Nephron (organoid): ENCODE data around the gene RXRA.
"Not testable (repeated sequence)": the region's sequence is repeated elsewhere in the genome, so short reads cannot be mapped to it uniquely, and the experiment has no call there.

Experiments used
- H3K27ac Mint-ChIP-seq, 3 experiments: 2 replicates each; pipeline ENCODE4 v1.8.0; 2020; ENCODE audit warnings: mixed read lengths in 3 of 3, mild to moderate bottlenecking in 2 of 3, moderate library complexity in 1 of 3
- H3K27me3 Mint-ChIP-seq: 2 replicates; pipeline ENCODE4 v1.8.0; 2021; ENCODE audit warnings: low read depth, mild to moderate bottlenecking, moderate library complexity, mixed read lengths
- H3K36me3 Mint-ChIP-seq: 2 replicates; pipeline ENCODE4 v1.8.0; 2020; ENCODE audit warnings: low read depth, mixed read lengths
- H3K4me1 Mint-ChIP-seq: 2 replicates; pipeline ENCODE4 v1.8.0; 2020; ENCODE audit warnings: mixed read lengths
- H3K4me3 Mint-ChIP-seq, 3 experiments: 2 replicates each; pipeline ENCODE4 v1.8.0; 2020; ENCODE audit warnings: mild to moderate bottlenecking in 3 of 3, mixed read lengths in 3 of 3, moderate library complexity in 2 of 3
- H3K9me3 Mint-ChIP-seq: 2 replicates; pipeline ENCODE4 v1.8.0; 2020; ENCODE audit warnings: mixed read lengths
- CTCF ChIP-seq, 3 experiments: fragments of 200-600 bp; sonication (generic); IDR thresholded peaks; one replicate each; pipeline ENCODE4 v1.5.0; 2021; ENCODE audit warnings: antibody characterized with exemption in 3 of 3; ENCODE audit not compliant: unreplicated experiment in 3 of 3

Gene RXRA

GRCh38 chr9:134304690-134305089, 21.6 kb upstream of the RXRA start:
- H3K4me1 Mint-ChIP-seq: no peaks in the 10 kb centered on the region
- no peak for TF ChIP-seq CTCF (IDR thresholded peaks at IDR 0.05; ENCODE audit: unreplicated experiment in 3 of 3)
- H3K4me3 Mint-ChIP-seq: no peak overlapping the region
- peaks cover 24% of the 10 kb centered on the region for H3K27me3 Mint-ChIP-seq
- H3K9me3 Mint-ChIP-seq: peaks cover 4% of the 10 kb centered on the region
- H3K27ac Mint-ChIP-seq: no peak overlapping the region
- H3K36me3 Mint-ChIP-seq: no peaks in the 10 kb centered on the region

GRCh38 chr9:134305533-134305932, 20.7 kb upstream of the RXRA start:
- Mint-ChIP-seq H3K4me3 (no peak overlapping the region), H3K27me3 (peaks cover 16% of the 10 kb centered on the region), H3K36me3 (no peaks in the 10 kb centered on the region), H3K27ac (no peak overlapping the region), H3K9me3 (peaks cover 6% of the 10 kb centered on the region), H3K4me1 (no peaks in the 10 kb centered on the region)
- TF ChIP-seq CTCF (IDR thresholded peaks at IDR 0.05; ENCODE audit: unreplicated experiment in 3 of 3): no peak

GRCh38 chr9:134306042-134306441, 20.2 kb upstream of the RXRA start:
- H3K27me3 Mint-ChIP-seq: peaks cover 14% of the 10 kb centered on the region
- not testable (repeated sequence) for H3K4me1 Mint-ChIP-seq, H3K9me3 Mint-ChIP-seq, H3K27ac Mint-ChIP-seq, H3K36me3 Mint-ChIP-seq, H3K4me3 Mint-ChIP-seq

- H3K27ac Mint-ChIP-seq: no peak overlapping the region
- peaks cover 3% of the 10 kb centered on the region for H3K36me3 Mint-ChIP-seq
- peaks cover 10% of the 10 kb centered on the region for H3K27me3 Mint-ChIP-seq
- peaks cover 7% of the 10 kb centered on the region for H3K9me3 Mint-ChIP-seq
- TF ChIP-seq CTCF (IDR thresholded peaks at IDR 0.05; ENCODE audit: unreplicated experiment in 3 of 3): no peak
- no peak overlapping the region for H3K4me3 Mint-ChIP-seq
- H3K4me1 Mint-ChIP-seq: no peaks in the 10 kb centered on the region
These were observed 19.3 kb upstream of the RXRA start for GRCh38 chr9:134306636-134307600.

- no peak for TF ChIP-seq CTCF (IDR thresholded peaks at IDR 0.05; ENCODE audit: unreplicated experiment in 3 of 3)
- peaks cover 10% of the 10 kb centered on the region for H3K27me3 Mint-ChIP-seq
- peaks cover 3% of the 10 kb centered on the region for H3K36me3 Mint-ChIP-seq
- H3K4me1 Mint-ChIP-seq: no peaks in the 10 kb centered on the region
- H3K27ac Mint-ChIP-seq: no peak overlapping the region
- H3K4me3 Mint-ChIP-seq: peak overlapping the region in 1 of 3 experiments; percentile 16
- H3K9me3 Mint-ChIP-seq: peaks cover 9% of the 10 kb centered on the region
These were observed 18.3 kb upstream of the RXRA start for GRCh38 chr9:134307674-134308638.

GRCh38 chr9:134308639-134309220, 17.5 kb upstream of the RXRA start:
- H3K27ac Mint-ChIP-seq, H3K36me3 Mint-ChIP-seq, H3K4me1 Mint-ChIP-seq: not testable (repeated sequence)
- Mint-ChIP-seq H3K27me3 (peaks cover 12% of the 10 kb centered on the region), H3K4me3 (peak overlapping the region in 1 of 3 experiments; percentile 16), H3K9me3 (peaks cover 17% of the 10 kb centered on the region)
